ENCODE measurements around the gene NHERF1. TPM values are rescaled to one million over a fixed set of nuclear protein-coding genes. Genes with fewer than 3 reads are reported as not detected.
A peak's percentile ranks its signal among the peaks of the same experiment; 100 is the strongest.

Gene NHERF1
- total RNA-seq, 3 donors from 2014 or later, result 15.8 to 82.8 (median 36.4) TPM

GRCh38 chr17:74761931-74762330, 13.5 kb downstream of the NHERF1 start:
- TF ChIP-seq POLR2A (IDR thresholded peaks at IDR 0.05), result no peak
- no peak for TF ChIP-seq POLR2AphosphoS5 (IDR thresholded peaks at IDR 0.05)
- TF ChIP-seq CTCF (IDR thresholded peaks at IDR 0.05), result no peak
- DNase-seq (ENCODE audit: low spot score in 2 of 2), result no peak
- H3K4me1 ChIP-seq, result peaks cover 3 to 36% of the 10 kb centered on the region in 2 donors
- H3K36me3 ChIP-seq, result no peaks in the 10 kb centered on the region
- no peaks in the 10 kb centered on the region for H3K9me3 ChIP-seq
- intact Hi-C loops (cut with DNase I; ENCODE audit: low total_unique reads), result no loop called here
- no peaks in the 10 kb centered on the region for H3K27me3 ChIP-seq
- peak overlapping the region in 1 of 2 donors; percentile 90 for H3K27ac ChIP-seq
- H3K4me3 ChIP-seq, result no peak overlapping the region

DNA sequence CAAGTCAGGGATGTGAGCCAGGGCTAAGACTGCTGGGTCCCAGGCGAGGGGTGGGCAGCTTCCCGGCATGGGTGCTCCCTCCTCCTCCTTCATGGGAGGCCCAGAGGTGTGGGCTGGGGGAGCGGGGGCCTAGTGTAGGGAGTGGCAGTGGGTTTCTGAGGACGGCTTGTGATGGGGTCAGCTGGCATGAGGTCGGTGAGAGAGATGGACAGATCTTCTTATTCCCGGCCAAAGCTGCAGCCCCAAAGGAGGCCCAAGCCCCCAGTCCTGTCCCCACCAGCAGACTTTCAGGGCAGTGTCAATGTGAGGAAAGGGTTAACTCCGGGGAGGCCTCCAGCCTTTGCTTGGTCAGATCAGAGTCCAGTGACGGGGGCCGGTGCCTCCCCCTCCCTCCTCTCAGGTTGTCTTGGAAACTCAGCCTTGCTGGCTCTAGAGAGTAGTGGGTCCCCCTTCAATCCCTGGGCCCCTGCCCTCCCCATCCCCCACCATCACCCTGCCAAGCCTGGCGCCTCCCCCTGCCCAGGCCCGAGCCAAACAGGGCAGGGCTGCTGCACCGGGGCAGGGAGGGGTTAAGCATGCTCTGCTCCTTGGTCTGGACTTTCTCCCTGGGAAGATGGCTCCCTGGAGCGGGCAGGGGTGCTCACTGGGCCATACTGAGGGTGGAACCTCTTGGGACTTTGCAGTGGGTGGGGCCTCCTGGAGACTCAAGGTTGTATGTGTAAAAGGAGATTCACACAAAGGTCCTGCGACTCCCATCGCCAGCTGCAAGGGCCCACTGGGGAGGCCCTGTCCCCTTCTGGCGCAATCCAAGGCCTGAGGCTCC, 15.3 kb downstream of the NHERF1 start:
- H3K27me3 ChIP-seq, result no peaks in the 10 kb centered on the region
- H3K27ac ChIP-seq, result peak overlapping the region in 1 of 2 donors; percentile 32
- no peaks in the 10 kb centered on the region for H3K36me3 ChIP-seq
- H3K9me3 ChIP-seq, result no peaks in the 10 kb centered on the region
- H3K4me1 ChIP-seq, result peaks cover 10 to 26% of the 10 kb centered on the region in 2 donors
- DNase-seq (ENCODE audit: low spot score in 2 of 2), result no peak
- H3K4me3 ChIP-seq, result no peak overlapping the region
- no peak for TF ChIP-seq POLR2A (IDR thresholded peaks at IDR 0.05)
- no peak for TF ChIP-seq POLR2AphosphoS5 (IDR thresholded peaks at IDR 0.05)
- TF ChIP-seq CTCF (IDR thresholded peaks at IDR 0.05), result no peak
- intact Hi-C loops (cut with DNase I; ENCODE audit: low total_unique reads), result no loop called here

DNA sequence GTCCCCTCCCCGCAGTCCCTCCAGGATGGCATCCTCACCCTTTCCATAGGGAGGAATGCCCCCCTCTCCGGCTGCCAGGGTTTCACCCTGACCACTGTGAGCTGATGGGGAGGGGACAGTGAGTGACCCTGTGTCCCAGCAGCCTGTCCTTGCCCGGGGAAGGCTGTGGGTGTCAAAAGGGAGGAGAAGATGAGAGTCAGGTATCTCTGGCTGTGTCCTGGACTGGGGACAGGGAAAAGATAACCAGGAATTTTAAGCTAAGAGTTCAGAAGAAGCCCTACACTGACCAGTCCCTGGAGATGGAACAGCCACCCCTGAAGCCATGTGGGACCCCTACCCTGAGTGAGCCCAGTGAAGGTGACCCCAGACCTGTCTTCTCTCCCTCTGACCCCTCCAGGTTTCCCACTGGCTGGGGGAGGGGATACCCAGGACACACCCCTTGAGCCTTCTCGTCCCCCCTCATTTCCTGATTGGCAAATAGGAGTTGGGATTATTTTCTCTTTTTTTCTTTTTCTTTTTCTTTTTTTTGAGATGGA, 16.4 kb downstream of the NHERF1 start:
- DNase-seq (ENCODE audit: low spot score in 2 of 2), result no peak
- Histone ChIP-seq H3K4me3 (no peak overlapping the region), H3K27ac (no peak overlapping the region), H3K9me3 (no peaks in the 10 kb centered on the region), H3K27me3 (no peaks in the 10 kb centered on the region), H3K36me3 (no peaks in the 10 kb centered on the region), H3K4me1 (peaks cover 7 to 18% of the 10 kb centered on the region in 2 donors)
- TF ChIP-seq POLR2A (IDR thresholded peaks at IDR 0.05), result no peak
- intact Hi-C loops (cut with DNase I; ENCODE audit: low total_unique reads), result no loop called here

DNA sequence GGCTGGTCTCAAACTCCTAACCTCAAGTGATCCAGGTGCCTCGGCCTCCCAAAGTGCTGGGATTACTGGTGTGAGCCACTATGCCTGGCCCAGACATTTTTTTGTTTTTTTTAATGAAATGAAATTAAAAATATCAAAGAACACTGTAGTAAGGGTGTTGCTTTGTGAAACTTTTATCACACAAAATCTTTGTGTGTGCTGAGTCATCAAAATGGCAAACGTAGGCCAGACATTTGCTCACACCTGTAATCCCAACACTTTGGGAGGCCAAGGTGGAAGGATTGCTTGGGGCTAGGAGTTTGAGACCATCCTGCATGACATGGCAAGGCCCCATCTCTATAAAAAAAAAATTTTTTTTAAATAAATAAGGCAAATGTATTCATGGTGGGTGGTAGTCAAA, 18.0 kb downstream of the NHERF1 start:
- H3K4me1 ChIP-seq, result peaks cover 7 to 9% of the 10 kb centered on the region in 2 donors
- no peaks in the 10 kb centered on the region for H3K36me3 ChIP-seq
- no peaks in the 10 kb centered on the region for H3K27me3 ChIP-seq
- no peaks in the 10 kb centered on the region for H3K9me3 ChIP-seq
- no peak for DNase-seq (ENCODE audit: low spot score in 2 of 2)
- intact Hi-C loops (cut with DNase I; ENCODE audit: low total_unique reads), result no loop called here
- peak overlapping the region in 1 of 2 donors; percentile 88 for H3K27ac ChIP-seq
- no peak for TF ChIP-seq POLR2A (IDR thresholded peaks at IDR 0.05)
- TF ChIP-seq CTCF (IDR thresholded peaks at IDR 0.05), result no peak
- TF ChIP-seq POLR2AphosphoS5 (IDR thresholded peaks at IDR 0.05), result no peak
- no peak overlapping the region for H3K4me3 ChIP-seq

GRCh38 chr17:74767111-74767516, 18.7 kb downstream of the NHERF1 start:
- H3K4me3 ChIP-seq, result no peak overlapping the region
- no peaks in the 10 kb centered on the region for H3K36me3 ChIP-seq
- intact Hi-C loops (cut with DNase I; ENCODE audit: low total_unique reads), result no loop called here
- DNase-seq (ENCODE audit: low spot score in 2 of 2), result no peak
- no peaks in the 10 kb centered on the region for H3K9me3 ChIP-seq
- peaks cover 7% of the 10 kb centered on the region in 2 donors for H3K4me1 ChIP-seq
- H3K27me3 ChIP-seq, result no peaks in the 10 kb centered on the region
- peak overlapping the region; percentile 88 to 90 for H3K27ac ChIP-seq
- no peak for TF ChIP-seq CTCF (IDR thresholded peaks at IDR 0.05)
- no peak for TF ChIP-seq POLR2AphosphoS5 (IDR thresholded peaks at IDR 0.05)
- no peak for TF ChIP-seq POLR2A (IDR thresholded peaks at IDR 0.05)

Data from breast epithelium (tissue), 4 donors.